ENCODE results near the gene NTF4. TPM values are rescaled to one million over a fixed set of nuclear protein-coding genes. Genes with fewer than 3 reads are reported as not detected.

Gene NTF4
- total and polyA plus RNA-seq, 2 of the 8 experiments (the other 6 are each of a cell fraction or from before 2014, with no cell fraction given): 3.1 to 6.5 TPM

- no peak overlapping the region for H3K4me2 ChIP-seq (ENCODE audit: insufficient read depth in 1 of 2, low read depth in 2 of 2, low read length in 2 of 2)
- POLR2A ChIA-PET (ENCODE audit: partially characterized antibody): interaction anchor here (0.8 to 1.2 kb wide), 2 partner anchors 13 to 58 kb away, joined by 3 read pairs; no protein-coding TSS in a partner anchor
Measured at GRCh38 chr19:49022116-49022515, 42.5 kb downstream of the NTF4 start.

More at GRCh38 chr19:49022116-49022515, 42.5 kb downstream of the NTF4 start:
- H3K36me3 ChIP-seq (ENCODE audit: control insufficient read depth in 2 of 4, insufficient read depth in 4 of 4, low read length in 3 of 4): no peaks in the 10 kb centered on the region
- H2BK12ac ChIP-seq (ENCODE audit: low read depth, low read length): no peak overlapping the region
- CTCF ChIA-PET (ENCODE audit: partially characterized antibody): interaction anchor here (0.9 to 8.1 kb wide), 5 partner anchors 10 to 52 kb away, joined by 3 to 46 read pairs (median 4); partner anchors contain the start of genes CGB2 and CGB7
- no peak overlapping the region for H3K56ac ChIP-seq (replicated peaks; ENCODE audit: insufficient read length, low read depth, low read length)
- H3K9me3 ChIP-seq (ENCODE audit: insufficient read depth in 2 of 2, low read depth in 1 of 2, low read length in 1 of 2): no peaks in the 10 kb centered on the region
- no peak overlapping the region for H2AFZ ChIP-seq (ENCODE audit: low read length)
- no peak overlapping the region for H3K9ac ChIP-seq (replicated peaks in 1 of 4; ENCODE audit: extremely low read depth in 1 of 4, low read depth in 3 of 4, low read length in 3 of 4)
- no peaks in the 10 kb centered on the region for H3K79me1 ChIP-seq (ENCODE audit: low read depth, low read length)
- H3K27me3 ChIP-seq (replicated peaks in 1 of 4; ENCODE audit: control insufficient read depth in 3 of 4, extremely low read depth in 1 of 4, insufficient read depth in 3 of 4, low read length in 3 of 4): peaks cover 0 to 15% (median 12%) of the 10 kb centered on the region in 4 experiments; a peak in 6 of 7 replicates
- FAIRE-seq: no peak
- no peaks in the 10 kb centered on the region for H4K20me1 ChIP-seq (replicated peaks in 1 of 2; ENCODE audit: control insufficient read depth in 1 of 2, insufficient read depth in 2 of 2, low read length in 2 of 2)
- H3K23ac ChIP-seq (ENCODE audit: insufficient read length): no peak overlapping the region
- TF ChIP-seq CEBPB (IDR thresholded peaks at IDR 0.05; ENCODE audit: low read depth, low read length): no peak
- no peak for TF ChIP-seq BACH1 (IDR thresholded peaks at IDR 0.05; ENCODE audit: low read length)
- no peak for TF ChIP-seq JUND (IDR thresholded peaks at IDR 0.05; ENCODE audit: low read length)
- no peak for TF ChIP-seq RNF2 (IDR thresholded peaks at IDR 0.05; ENCODE audit: borderline replicate concordance, low read depth, low read length, missing control alignments, poor library complexity, severe bottlenecking)
- no peak for TF ChIP-seq USF2 (IDR thresholded peaks at IDR 0.05; ENCODE audit: low read length)
- TF ChIP-seq TAF1 (IDR thresholded peaks at IDR 0.05; ENCODE audit: low read depth, low read length): no peak
- no peak for TF ChIP-seq KDM5A (IDR thresholded peaks at IDR 0.05; ENCODE audit: low read length)
- TF ChIP-seq POLR2A (IDR thresholded peaks at IDR 0.05; ENCODE audit: control extremely low read depth in 1 of 2, low read depth in 2 of 2, low read length in 2 of 2): no peak
- no peak for TF ChIP-seq POU5F1 (IDR thresholded peaks at IDR 0.05; ENCODE audit: low read depth, low read length)
- no peak overlapping the region for H2BK20ac ChIP-seq (ENCODE audit: low read length)
- no peak overlapping the region for H3K4ac ChIP-seq (replicated peaks; ENCODE audit: insufficient read length, low read depth, low read length)
- no peak overlapping the region for H2BK120ac ChIP-seq (replicated peaks; ENCODE audit: low read depth, low read length)
- H2AK5ac ChIP-seq (ENCODE audit: low read depth, low read length): no peak overlapping the region
- no peak overlapping the region for H3K18ac ChIP-seq (ENCODE audit: extremely low read depth, low read length)
- no peak overlapping the region for H4K5ac ChIP-seq (ENCODE audit: insufficient read length, low read depth, low read length)
- H3K4me1 ChIP-seq (replicated peaks in 1 of 4; ENCODE audit: control insufficient read depth in 3 of 4, insufficient read depth in 4 of 4, low read length in 3 of 4): peaks cover 0 to 17% (median 8%) of the 10 kb centered on the region in 4 experiments; a peak in 5 of 7 replicates
- H4K91ac ChIP-seq (replicated peaks; ENCODE audit: insufficient read length, low read length): no peak overlapping the region
- no peak for DNase-seq (ENCODE audit: low read depth in 1 of 2, low spot score in 2 of 2)
- H3K27ac ChIP-seq (ENCODE audit: low read depth, low read length): no peak overlapping the region
- H4K8ac ChIP-seq (ENCODE audit: extremely low read depth, insufficient read depth, low read length): no peak overlapping the region
- no peak overlapping the region for H2BK5ac ChIP-seq (ENCODE audit: low read depth, low read length)
- no peak overlapping the region for H2BK15ac ChIP-seq (ENCODE audit: low read length)
- H3K14ac ChIP-seq (ENCODE audit: insufficient read length): no peak overlapping the region
- H3K23me2 ChIP-seq (ENCODE audit: low read depth, low read length): peaks cover 6% of the 10 kb centered on the region; the same call in 1 of the 2 replicates
- 81% methylated on average over 9 of the region's 9 CpGs; no CpG with 5 or more reads in 1 of the 2 experiments for WGBS, 2 experiments (ENCODE audit: extremely low coverage in 1 of 2, insufficient coverage in 1 of 2, insufficient read length in 1 of 2, insufficient replicate concordance in 2 of 2, low coverage in 1 of 2, low lambda C conversion rate in 2 of 2, missing lambda C conversion rate in 1 of 2)
- no peaks in the 10 kb centered on the region for H3K79me2 ChIP-seq (ENCODE audit: control insufficient read depth in 1 of 2, insufficient read depth in 2 of 2, low read length in 2 of 2)
- H3K4me3 ChIP-seq (ENCODE audit: extremely low read depth in 1 of 4, insufficient read depth in 2 of 4, low read depth in 3 of 4, low read length in 4 of 4): no peak overlapping the region

Measured in H1 (cell line).